ACHN (cell line): ENCODE measurements around the gene LPCAT1.

ENCODE experiments used
- DNase-seq: peaks from one replicate; pipeline ENCODE4 v3.0.0-alpha.2; 2015
- in situ Hi-C: cut with HindIII; loops from 2 replicates; pipeline ENCODE4 v1.10.0; 2017; ENCODE audit warnings: low sequenced_read_pairs, low pct_ligation_motif_present, low pct_unique_long_range_greater_than_20kb

LPCAT1 gene

GRCh38 chr5:1414311-1415058 lies 109.3 kb downstream of the LPCAT1 start:
- in situ Hi-C loops, result no loop called here
- no peak for DNase-seq

GRCh38 chr5:1413611-1414241 lies 110.0 kb downstream of the LPCAT1 start:
- no peak for DNase-seq
- in situ Hi-C loops, result no loop called here

DNA sequence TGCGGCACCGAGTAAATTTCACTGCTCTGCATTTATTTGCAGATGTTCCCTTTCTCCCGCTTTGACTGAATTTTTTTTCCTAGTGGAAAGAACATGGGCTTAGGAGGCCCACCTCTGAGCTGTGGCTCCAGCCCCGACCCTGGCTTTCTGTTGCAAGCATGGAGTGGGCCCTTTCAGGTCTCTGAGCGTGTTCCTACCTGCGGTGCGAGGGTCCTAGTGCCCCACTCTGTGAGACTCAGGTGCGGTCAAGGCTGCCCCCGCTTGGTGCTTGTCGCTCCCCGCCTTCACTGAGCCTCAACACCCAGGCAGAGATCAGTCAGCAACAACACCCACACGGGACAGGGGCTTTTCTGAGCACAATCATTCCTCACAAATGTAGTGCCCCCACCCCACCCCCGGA lies 110.5 kb downstream of the LPCAT1 start:
- DNase-seq, result no peak
- in situ Hi-C loops, result no loop called here

DNA sequence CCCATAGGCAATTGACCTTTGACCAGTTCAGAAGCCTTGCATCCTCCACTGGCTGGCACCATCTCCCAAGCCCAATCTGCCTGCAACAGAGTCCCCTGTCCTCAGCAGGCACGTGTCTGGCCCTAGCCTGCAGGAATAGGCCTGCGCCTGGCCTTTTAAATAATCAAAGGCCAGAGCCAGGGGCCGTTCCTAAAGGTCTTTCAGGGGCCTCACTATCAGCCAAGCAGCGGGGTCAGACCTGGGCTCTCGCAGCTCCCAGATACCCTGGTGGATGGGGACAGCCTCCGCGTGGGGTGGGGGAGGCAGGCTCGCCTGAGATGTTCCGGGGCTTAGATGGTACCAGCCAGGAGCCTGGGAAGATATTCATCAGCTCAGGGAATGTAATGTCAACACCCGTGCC lies 111.1 kb downstream of the LPCAT1 start:
- in situ Hi-C loops, result no loop called here
- no peak for DNase-seq

- in situ Hi-C loops, result no loop called here
Observed at GRCh38 chr5:1412163-1412562, 111.6 kb downstream of the LPCAT1 start.

More at GRCh38 chr5:1412163-1412562, 111.6 kb downstream of the LPCAT1 start:
- no peak for DNase-seq
